ENCODE measurements around the gene MYL12A. TPM values are rescaled to one million over a fixed set of nuclear protein-coding genes. Genes with fewer than 3 reads are reported as not detected.
A peak's percentile ranks its signal among the peaks of the same experiment; 100 is the strongest.
"Not testable (repeated sequence)": the region's sequence is repeated elsewhere in the genome, so short reads cannot be mapped to it uniquely, and the experiment has no call there.

Gene MYL12A
- 100 to 1,000 TPM; 148 to 177 TPM for total RNA-seq
- polyA plus RNA-seq (ENCODE audit: insufficient read depth, low read depth, low replicate concordance) = 219 TPM
- long read RNA-seq, donor 1, transcript MYL12A-201 (4 exons, 1,229 nt) = major isoform, 195 of 241 reads
- long read RNA-seq, donor 1, transcript MYL12A-207 (4 exons, 947 nt) = minor isoform, 12 of 241 reads
- long read RNA-seq, donor 1, partial matches to known transcripts = 28 of 241 reads
- long read RNA-seq, donor 1, other reads (novel, unspliced or antisense) = 0 of 241 reads
- long read RNA-seq, donor 2, transcript MYL12A-201 (4 exons, 1,229 nt) = major isoform, 147 of 233 reads
- long read RNA-seq, donor 2, transcript MYL12A-207 (4 exons, 947 nt) = minor isoform, 6 of 233 reads
- long read RNA-seq, donor 2, partial matches to known transcripts = 78 of 233 reads
- long read RNA-seq, donor 2, other reads (novel, unspliced or antisense) = 0 of 233 reads

DNA sequence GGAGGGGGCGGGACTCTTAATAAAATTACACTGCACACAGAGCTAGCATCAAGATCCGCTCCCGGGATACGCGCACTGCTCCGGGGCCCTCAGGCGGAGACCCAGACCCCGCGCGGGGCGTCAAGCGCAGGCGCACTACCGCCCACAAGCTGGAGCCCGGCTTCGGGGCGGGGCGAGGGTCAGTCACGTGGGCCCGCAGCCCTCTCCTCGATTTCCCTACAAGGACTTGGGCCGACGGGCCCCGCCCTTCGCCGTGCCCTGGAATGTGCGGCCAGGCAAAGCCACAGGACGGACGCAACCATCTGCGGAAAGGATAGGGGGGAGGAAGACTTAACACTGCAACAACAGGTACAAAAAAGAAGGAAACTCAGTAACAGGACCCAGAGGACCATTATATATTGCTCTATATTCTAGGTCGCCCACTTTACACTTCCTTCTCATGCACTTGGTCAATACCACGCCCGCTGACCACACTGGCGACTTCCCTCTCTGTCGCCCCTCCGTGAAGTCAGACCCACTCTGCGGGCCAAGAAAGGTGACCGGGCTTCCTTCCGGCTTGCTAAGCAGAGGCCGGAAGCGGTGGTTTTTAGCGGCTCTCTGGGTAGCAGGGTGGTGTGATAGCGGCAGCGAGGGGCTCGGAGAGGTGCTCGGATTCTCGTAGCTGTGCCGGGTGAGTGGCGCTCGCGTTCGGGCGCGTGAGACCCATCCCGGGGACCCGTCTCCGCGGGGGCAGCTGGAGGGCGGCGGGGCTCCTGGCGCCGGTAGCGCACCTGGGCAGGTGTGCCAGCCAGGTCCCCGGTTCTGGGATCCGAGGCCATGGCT is at the start of gene MYL12A:
MYL12A (plus strand) TSS at position 562 of the 822 bp plus-strand sequence. CDS start 5,447 bp downstream, outside the sequence.
- DNase-seq = peak; percentile 98
- TF ChIP-seq POLR2A (IDR thresholded peaks at IDR 0.05) = peak; percentile 74
- TF ChIP-seq, protein P1, sequence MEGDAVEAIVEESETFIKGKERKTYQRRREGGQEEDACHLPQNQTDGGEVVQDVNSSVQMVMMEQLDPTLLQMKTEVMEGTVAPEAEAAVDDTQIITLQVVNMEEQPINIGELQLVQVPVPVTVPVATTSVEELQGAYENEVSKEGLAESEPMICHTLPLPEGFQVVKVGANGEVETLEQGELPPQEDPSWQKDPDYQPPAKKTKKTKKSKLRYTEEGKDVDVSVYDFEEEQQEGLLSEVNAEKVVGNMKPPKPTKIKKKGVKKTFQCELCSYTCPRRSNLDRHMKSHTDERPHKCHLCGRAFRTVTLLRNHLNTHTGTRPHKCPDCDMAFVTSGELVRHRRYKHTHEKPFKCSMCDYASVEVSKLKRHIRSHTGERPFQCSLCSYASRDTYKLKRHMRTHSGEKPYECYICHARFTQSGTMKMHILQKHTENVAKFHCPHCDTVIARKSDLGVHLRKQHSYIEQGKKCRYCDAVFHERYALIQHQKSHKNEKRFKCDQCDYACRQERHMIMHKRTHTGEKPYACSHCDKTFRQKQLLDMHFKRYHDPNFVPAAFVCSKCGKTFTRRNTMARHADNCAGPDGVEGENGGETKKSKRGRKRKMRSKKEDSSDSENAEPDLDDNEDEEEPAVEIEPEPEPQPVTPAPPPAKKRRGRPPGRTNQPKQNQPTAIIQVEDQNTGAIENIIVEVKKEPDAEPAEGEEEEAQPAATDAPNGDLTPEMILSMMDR (IDR thresholded peaks at IDR 0.05) = peak in 2 of 3 experiments; percentile 21 to 25
- Histone ChIP-seq H3K27ac (peak within 1 kb of the TSS; percentile 94 to 97), H3K27me3 (no peaks in the 10 kb centered on the region), H3K9me3 (no peaks in the 10 kb centered on the region), H3K36me3 (ENCODE audit: low read depth, missing control alignments) (no peaks in the 10 kb centered on the region), H3K4me3 (peak within 1 kb of the TSS; percentile 77 to 93), H3K4me1 (peaks cover 24% of the 10 kb centered on the region)
- intact Hi-C loops (cut with DNase I; ENCODE audit: low total_unique reads) = loop anchor here (10.0 kb wide), 3 partner anchors 93 to 313 kb away; partner anchors contain the start of gene LPIN2
- 0 to 2% methylated on average over 24 to 65 of the region's 65 CpGs for WGBS, 2 donors

DNA sequence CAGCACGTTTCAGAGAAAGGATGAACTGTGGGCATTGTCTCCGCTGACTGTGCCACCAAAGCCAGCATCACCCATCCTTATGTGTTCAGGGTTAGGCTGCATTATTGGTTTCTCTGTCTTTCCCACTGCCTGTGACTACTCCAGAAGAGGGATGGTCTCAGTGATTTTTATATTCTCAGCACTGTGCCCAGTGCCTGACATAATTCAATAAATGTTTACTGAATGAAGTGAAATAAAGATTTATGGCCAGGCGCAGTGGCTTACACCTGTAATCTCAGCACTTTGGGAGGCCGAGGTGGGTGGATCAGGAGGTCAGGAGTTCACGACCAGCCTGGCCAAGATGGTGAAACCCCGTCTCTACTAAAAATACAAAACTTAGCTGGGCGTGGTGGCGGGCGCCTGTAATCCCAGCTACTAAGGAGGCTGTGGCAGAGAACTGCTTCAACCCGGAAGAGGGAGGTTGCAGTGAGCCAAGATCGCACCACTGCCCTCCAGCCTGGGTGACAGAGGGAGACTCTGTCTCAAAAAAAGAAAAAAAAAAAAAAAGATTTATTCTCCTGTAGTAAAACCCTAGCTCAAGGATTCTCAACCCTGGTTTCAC is 49.2 kb upstream of the MYL12A start:
- DNase-seq; H3K27me3 ChIP-seq; intact Hi-C loops (cut with DNase I; ENCODE audit: low total_unique reads); H3K27ac ChIP-seq; H3K9me3 ChIP-seq; H3K4me1 ChIP-seq; H3K4me3 ChIP-seq; H3K36me3 ChIP-seq (ENCODE audit: low read depth, missing control alignments): not testable (repeated sequence)
- 86 to 87% methylated on average over 11 of the region's 11 CpGs for WGBS, 2 donors

DNA sequence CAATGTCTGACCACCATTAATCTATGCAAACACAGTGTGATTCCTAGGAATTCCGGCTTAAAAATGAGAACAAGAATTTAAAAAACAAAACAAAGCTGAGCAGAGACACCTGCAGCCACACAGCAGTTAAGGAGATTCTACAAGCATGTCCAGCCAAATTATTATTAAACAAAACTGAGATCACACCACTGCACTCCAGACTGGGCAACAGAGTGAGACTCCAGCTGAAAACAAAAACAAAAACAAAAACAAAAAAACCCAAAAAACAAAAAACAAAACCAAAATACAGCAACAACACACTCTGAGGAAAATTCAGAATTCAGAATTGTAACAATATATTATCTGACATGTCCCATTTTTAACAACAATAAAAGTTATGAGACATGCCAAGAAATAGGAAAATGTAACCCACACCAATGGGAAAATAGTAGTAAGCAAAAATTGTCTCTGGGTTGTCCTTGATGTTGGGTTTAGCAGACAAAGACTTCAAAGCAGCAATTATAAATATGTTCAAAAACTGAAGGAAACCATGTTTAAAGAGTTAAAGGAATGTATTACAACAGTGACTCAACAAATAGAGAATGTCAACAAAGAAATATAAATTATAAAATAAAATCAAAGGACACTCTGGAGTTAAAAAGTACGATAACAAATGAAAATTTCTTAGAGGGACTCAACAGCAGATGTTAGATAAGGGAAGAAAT is 47.5 kb upstream of the MYL12A start:
- Histone ChIP-seq H3K4me3 (no peak overlapping the region), H3K9me3 (no peaks in the 10 kb centered on the region), H3K27me3 (no peaks in the 10 kb centered on the region), H3K4me1 (no peaks in the 10 kb centered on the region), H3K36me3 (ENCODE audit: low read depth, missing control alignments) (no peaks in the 10 kb centered on the region), H3K27ac (no peak overlapping the region)
- 81 to 85% methylated on average over 2 of the region's 2 CpGs for WGBS, 2 donors
- intact Hi-C loops (cut with DNase I; ENCODE audit: low total_unique reads) = no loop called here
- TF ChIP-seq, protein P1 (IDR thresholded peaks at IDR 0.05) = no peak
- TF ChIP-seq POLR2A (IDR thresholded peaks at IDR 0.05) = no peak
- DNase-seq = no peak

DNA sequence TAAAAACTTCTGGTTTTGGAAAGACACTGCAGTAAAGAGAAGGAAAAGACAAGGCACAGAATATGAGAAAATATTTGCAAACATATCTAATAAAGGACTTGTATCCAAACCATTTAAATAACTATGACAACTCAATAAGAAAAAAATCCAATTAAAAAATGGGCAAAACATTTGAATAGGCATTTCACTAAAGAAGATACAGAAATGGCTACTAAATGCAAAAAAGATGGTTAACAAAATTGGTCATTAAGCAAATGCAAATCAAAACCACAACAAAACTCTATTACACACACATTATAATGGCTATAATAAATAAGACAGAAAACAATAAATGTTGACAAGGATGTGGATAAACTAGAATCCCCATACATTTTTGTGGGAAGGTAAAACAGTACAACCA is 42.4 kb upstream of the MYL12A start:
- no peak overlapping the region for H3K4me3 ChIP-seq
- no peak overlapping the region for H3K27ac ChIP-seq
- no peaks in the 10 kb centered on the region for H3K36me3 ChIP-seq (ENCODE audit: low read depth, missing control alignments)
- no peaks in the 10 kb centered on the region for H3K9me3 ChIP-seq
- H3K4me1 ChIP-seq = no peaks in the 10 kb centered on the region
- intact Hi-C loops (cut with DNase I; ENCODE audit: low total_unique reads) = no loop called here
- no peaks in the 10 kb centered on the region for H3K27me3 ChIP-seq
- no peak for DNase-seq
- TF ChIP-seq, protein P1 (IDR thresholded peaks at IDR 0.05) = no peak
- no peak for TF ChIP-seq POLR2A (IDR thresholded peaks at IDR 0.05)
